Smooth muscle cell (in vitro differentiated cells): ENCODE measurements around the gene GNG8. TPM values are rescaled to one million over a fixed set of nuclear protein-coding genes. Genes with fewer than 3 reads are reported as not detected.

Experiments
- DNase-seq: peaks from one replicate; lab custom pipeline; 2025; ENCODE audit not compliant: unreplicated experiment; lab: John Stamatoyannopoulos, UW
- H2AFZ ChIP-seq: fragments of 200-600 bp; sonication (generic); 2 replicates; pipeline ENCODE4 v1.6.0; 2016; ENCODE audit warnings: antibody characterized with exemption, low read depth, mild to moderate bottlenecking
- H3F3A ChIP-seq: fragments of 200-600 bp; sonication (generic); 2 replicates; pipeline ENCODE4 v1.6.0; 2017; ENCODE audit warnings: antibody characterized with exemption, low read depth
- H3K27ac ChIP-seq: fragments of 200-600 bp; sonication (generic); 2 replicates; pipeline ENCODE4 v1.5.1; 2016; ENCODE audit warnings: low read depth, mild to moderate bottlenecking
- H3K27me3 ChIP-seq: fragments of 200-600 bp; sonication (generic); 2 replicates; pipeline ENCODE4 v1.6.1; 2016; ENCODE audit warnings: low read depth, mild to moderate bottlenecking
- H3K36me3 ChIP-seq: fragments of 200-600 bp; sonication (generic); 2 replicates; pipeline ENCODE4 v1.5.1; 2016; ENCODE audit warnings: low read depth
- H3K4me1 ChIP-seq: fragments of 200-600 bp; sonication (generic); 2 replicates; pipeline ENCODE4 v1.5.1; 2016; ENCODE audit warnings: low read depth
- H3K4me2 ChIP-seq: fragments of 200-600 bp; sonication (generic); 2 replicates; pipeline ENCODE4 v1.6.0; 2016; ENCODE audit warnings: mild to moderate bottlenecking
- H3K4me3 ChIP-seq: fragments of 200-600 bp; sonication (generic); 2 replicates; pipeline ENCODE4 v1.5.1; 2016; ENCODE audit warnings: mild to moderate bottlenecking
- H3K79me2 ChIP-seq: fragments of 200-600 bp; sonication (generic); 2 replicates; pipeline ENCODE4 v1.6.0; 2016; ENCODE audit warnings: low read depth, mild to moderate bottlenecking
- H3K9ac ChIP-seq: fragments of 200-600 bp; sonication (generic); 2 replicates; pipeline ENCODE4 v1.6.0; 2016; ENCODE audit warnings: low read depth
- H3K9me3 ChIP-seq: fragments of 200-600 bp; sonication (generic); replicated peaks from 2 replicates; pipeline ENCODE4 v1.5.1; 2016; ENCODE audit warnings: low read depth
- H4K20me1 ChIP-seq: fragments of 200-600 bp; sonication (generic); 2 replicates; pipeline ENCODE4 v1.6.0; 2016; ENCODE audit warnings: low read depth
- WGBS: methylation state at CpG from one replicate; pipeline ENCODE4 v1.1.7; 2016; ENCODE audit warnings: low lambda C conversion rate; 5-methylcytosine and 5-hydroxymethylcytosine counted together
- polyA plus RNA-seq: library from polyadenylated mRNA; unstranded; fragments of >200 nt; fragmentation: Nextera tagmentation; extraction: Ambion mirVana; gene quantifications from 2 replicates; pipeline ENCODE4 v1.2.1, GENCODE V29; 2016
- total RNA-seq: library from RNA; depleted of rRNA; stranded (reverse); fragments of >200 nt; gene quantifications from 2 replicates; pipeline ENCODE4 v1.2.3, GENCODE V29; 2014
- TF ChIP-seq, protein P1 (sequence below): fragments of 200-600 bp; sonication (generic); IDR thresholded peaks from 2 replicates; pipeline ENCODE4 v1.5.1; 2017; ENCODE audit warnings: borderline replicate concordance, mild to moderate bottlenecking, antibody characterized with exemption; ENCODE audit not compliant: insufficient read depth, poor library complexity, severe bottlenecking

GNG8 gene
- total and polyA plus RNA-seq, 2 experiments from 2014 or later: 3.3 TPM; not detected in 1

DNA sequence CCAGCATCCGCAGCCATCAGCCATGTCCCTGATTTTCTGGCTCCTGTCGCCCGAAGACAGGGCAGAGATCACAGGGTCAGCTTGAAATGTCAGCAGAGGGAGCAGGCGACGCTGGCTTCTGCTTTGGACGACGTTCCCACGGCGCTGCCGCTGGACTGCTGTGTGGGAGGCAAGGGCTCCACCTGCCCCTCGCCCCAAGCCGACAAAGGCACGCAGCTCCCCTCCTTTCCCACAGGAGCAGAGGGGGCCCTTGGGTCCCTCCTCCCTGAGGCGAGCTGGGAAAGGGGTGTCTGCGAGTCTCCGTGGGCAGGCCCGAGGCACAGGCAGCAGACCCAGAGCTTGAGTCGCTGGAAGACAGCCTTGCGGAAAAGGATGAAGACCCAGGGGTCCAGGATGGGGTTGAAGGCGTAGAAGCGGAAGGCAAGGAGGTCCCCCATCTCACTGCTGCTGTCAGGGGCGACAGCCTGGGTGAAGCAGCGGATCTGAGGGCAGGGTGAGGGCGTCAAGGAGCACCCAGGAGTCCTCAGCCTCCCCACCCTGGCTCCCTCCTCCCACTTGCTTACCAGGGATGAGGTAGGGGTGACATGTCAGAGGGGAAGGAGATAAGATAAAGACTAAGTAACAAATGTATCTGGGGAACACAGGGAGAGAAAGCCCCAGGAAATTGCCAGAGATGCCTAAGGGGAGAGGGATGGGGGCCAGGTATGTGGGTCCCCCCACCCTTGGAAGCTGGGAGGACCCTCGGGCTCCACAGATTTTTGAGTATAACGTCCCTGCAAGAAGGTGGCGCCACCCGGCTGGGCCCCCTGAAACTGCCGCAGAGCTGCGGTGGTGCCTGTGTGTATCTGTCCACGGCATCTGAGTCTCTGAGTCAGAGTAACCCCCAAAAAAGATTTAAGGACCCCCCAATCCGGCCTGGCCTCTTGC lies 14.5 kb downstream of the GNG8 start:
- no peak overlapping the region for H3K27ac ChIP-seq
- H3K27me3 ChIP-seq: no peaks in the 10 kb centered on the region
- no peak overlapping the region for H3K4me3 ChIP-seq
- no peak overlapping the region for H2AFZ ChIP-seq
- WGBS: 76% methylated on average over 30 of the region's 32 CpGs
- peaks cover 9% of the 10 kb centered on the region for H3K4me1 ChIP-seq
- no peak for DNase-seq
- TF ChIP-seq, protein P1, sequence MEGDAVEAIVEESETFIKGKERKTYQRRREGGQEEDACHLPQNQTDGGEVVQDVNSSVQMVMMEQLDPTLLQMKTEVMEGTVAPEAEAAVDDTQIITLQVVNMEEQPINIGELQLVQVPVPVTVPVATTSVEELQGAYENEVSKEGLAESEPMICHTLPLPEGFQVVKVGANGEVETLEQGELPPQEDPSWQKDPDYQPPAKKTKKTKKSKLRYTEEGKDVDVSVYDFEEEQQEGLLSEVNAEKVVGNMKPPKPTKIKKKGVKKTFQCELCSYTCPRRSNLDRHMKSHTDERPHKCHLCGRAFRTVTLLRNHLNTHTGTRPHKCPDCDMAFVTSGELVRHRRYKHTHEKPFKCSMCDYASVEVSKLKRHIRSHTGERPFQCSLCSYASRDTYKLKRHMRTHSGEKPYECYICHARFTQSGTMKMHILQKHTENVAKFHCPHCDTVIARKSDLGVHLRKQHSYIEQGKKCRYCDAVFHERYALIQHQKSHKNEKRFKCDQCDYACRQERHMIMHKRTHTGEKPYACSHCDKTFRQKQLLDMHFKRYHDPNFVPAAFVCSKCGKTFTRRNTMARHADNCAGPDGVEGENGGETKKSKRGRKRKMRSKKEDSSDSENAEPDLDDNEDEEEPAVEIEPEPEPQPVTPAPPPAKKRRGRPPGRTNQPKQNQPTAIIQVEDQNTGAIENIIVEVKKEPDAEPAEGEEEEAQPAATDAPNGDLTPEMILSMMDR: no peak
- H3K9ac ChIP-seq: no peak overlapping the region
- no peaks in the 10 kb centered on the region for H3K79me2 ChIP-seq
- H3K9me3 ChIP-seq: no peaks in the 10 kb centered on the region
- no peak overlapping the region for H3K4me2 ChIP-seq
- no peaks in the 10 kb centered on the region for H3K36me3 ChIP-seq
- peaks cover 6% of the 10 kb centered on the region for H3F3A ChIP-seq
- H4K20me1 ChIP-seq: no peaks in the 10 kb centered on the region

DNA sequence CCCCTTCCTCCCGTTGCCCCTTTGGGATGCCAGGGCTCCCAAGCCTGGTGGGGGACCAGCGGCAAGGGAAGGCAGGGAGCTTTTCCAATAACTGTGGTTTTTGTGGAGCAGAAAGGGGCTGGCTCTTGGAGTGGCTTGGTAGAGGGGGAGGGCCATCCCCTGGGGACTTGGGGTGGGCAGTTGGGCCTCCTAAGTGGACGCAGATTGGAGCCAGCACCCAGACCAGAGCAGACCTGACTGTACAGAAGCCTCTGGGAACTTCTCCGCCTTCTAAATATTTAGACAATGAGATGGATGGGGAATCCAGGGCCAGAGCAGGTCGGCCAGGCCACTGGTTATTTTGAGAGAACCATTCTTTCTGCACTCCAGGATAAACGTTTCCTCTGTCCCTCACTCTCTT lies 15.3 kb downstream of the GNG8 start:
- no peak overlapping the region for H2AFZ ChIP-seq
- no peak for DNase-seq
- H4K20me1 ChIP-seq: no peaks in the 10 kb centered on the region
- H3K4me1 ChIP-seq: peaks cover 9% of the 10 kb centered on the region
- H3K79me2 ChIP-seq: no peaks in the 10 kb centered on the region
- TF ChIP-seq, protein P1: no peak
- H3K27me3 ChIP-seq: no peaks in the 10 kb centered on the region
- no peaks in the 10 kb centered on the region for H3K36me3 ChIP-seq
- H3K27ac ChIP-seq: no peak overlapping the region
- H3K9ac ChIP-seq: no peak overlapping the region
- peaks cover 6% of the 10 kb centered on the region for H3F3A ChIP-seq
- H3K4me2 ChIP-seq: no peak overlapping the region
- 43% methylated on average over 6 of the region's 6 CpGs for WGBS
- H3K9me3 ChIP-seq: no peaks in the 10 kb centered on the region
- H3K4me3 ChIP-seq: no peak overlapping the region

DNA sequence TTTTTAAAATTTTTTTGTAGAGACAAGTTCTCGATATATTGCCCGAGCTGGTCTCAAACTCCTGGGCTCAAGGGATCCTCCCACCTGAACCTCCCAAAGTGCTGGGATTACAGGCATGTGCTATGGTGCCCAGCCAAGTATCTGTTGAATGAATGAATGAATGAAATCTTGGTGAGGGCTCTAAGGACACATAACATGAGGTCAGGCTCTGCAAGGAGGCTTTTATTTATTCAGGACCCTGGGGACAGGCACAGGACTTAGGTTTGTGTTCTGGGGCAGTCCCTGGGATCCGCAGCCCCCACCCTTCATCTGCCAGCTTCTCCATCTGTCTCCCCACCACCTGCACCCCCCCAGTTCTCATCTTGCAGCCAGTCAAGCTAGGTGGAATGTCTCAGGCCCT lies 15.7 kb downstream of the GNG8 start:
- TF ChIP-seq, protein P1: no peak
- H3F3A ChIP-seq: peaks cover 2% of the 10 kb centered on the region
- no peaks in the 10 kb centered on the region for H3K79me2 ChIP-seq
- DNase-seq: no peak
- H3K9me3 ChIP-seq: no peaks in the 10 kb centered on the region
- no peaks in the 10 kb centered on the region for H4K20me1 ChIP-seq
- no peak overlapping the region for H3K27ac ChIP-seq
- no peak overlapping the region for H3K4me3 ChIP-seq
- peaks cover 9% of the 10 kb centered on the region for H3K4me1 ChIP-seq
- H3K27me3 ChIP-seq: no peaks in the 10 kb centered on the region
- H3K9ac ChIP-seq: no peak overlapping the region
- WGBS: 93% methylated on average over 3 of the region's 3 CpGs
- no peak overlapping the region for H3K4me2 ChIP-seq
- H2AFZ ChIP-seq: no peak overlapping the region
- H3K36me3 ChIP-seq: no peaks in the 10 kb centered on the region
